Tibial artery (tissue), 4 donors: ENCODE data around the gene RAB44.

Source experiments
- DNase-seq, 2 donors: peaks; one replicate each; pipeline ENCODE4 v3.0.0-alpha.2; 2019
- H3K27ac ChIP-seq, 2 donors: fragments of 200-600 bp; sonication (generic) in 1 of 2; 1 replicate in 1 of 2; 2 replicates in 1 of 2; pipeline ENCODE4 v1.5.1; 2018 to 2019; ENCODE audit warnings: mild to moderate bottlenecking in 1 of 2
- H3K27me3 ChIP-seq, 2 donors: fragments of 200-600 bp; sonication (generic) in 1 of 2; one replicate each; pipeline versions ENCODE4 v1.5.1 to v1.6.0; 2016 to 2019
- H3K36me3 ChIP-seq, 3 donors: fragments of 200-600 bp; sonication (generic) in 2 of 3; one replicate each; pipeline ENCODE4 v1.5.1; 2016 to 2019; ENCODE audit warnings: mild to moderate bottlenecking in 2 of 3
- H3K4me1 ChIP-seq, 4 donors: fragments of 200-600 bp; sonication (generic) in 2 of 4; 1 replicate in 3 of 4; 2 replicates in 1 of 4; pipeline ENCODE4 v1.5.1; 2016 to 2019
- H3K4me3 ChIP-seq, 2 donors: fragments of 200-600 bp; sonication (generic) in 1 of 2; 1 replicate in 1 of 2; 2 replicates in 1 of 2; pipeline ENCODE4 v1.5.1; 2018 to 2019; ENCODE audit warnings: mild to moderate bottlenecking in 2 of 2
- H3K9me3 ChIP-seq, 3 donors: fragments of 200-600 bp; sonication (generic) in 1 of 3; one replicate each; pipeline ENCODE4 v1.5.1; 2016 to 2019
- intact Hi-C: fragments of 100-400 bp; cut with DNase I; formaldehyde crosslinking; loops from one replicate; pipeline ENCODE4 v1.15.0; 2023; ENCODE audit warnings: low total_unique reads
- TF ChIP-seq, protein P1 (sequence below), 2 experiments: fragments of 200-600 bp in 1 of 2; fragments of 450-650 bp in 1 of 2; IDR thresholded peaks; one replicate each; pipeline ENCODE4 v1.5.1; 2017 to 2019; ENCODE audit warnings: antibody characterized with exemption in 2 of 2, mild to moderate bottlenecking in 1 of 2, moderate library complexity in 1 of 2

The RAB44 gene

DNA sequence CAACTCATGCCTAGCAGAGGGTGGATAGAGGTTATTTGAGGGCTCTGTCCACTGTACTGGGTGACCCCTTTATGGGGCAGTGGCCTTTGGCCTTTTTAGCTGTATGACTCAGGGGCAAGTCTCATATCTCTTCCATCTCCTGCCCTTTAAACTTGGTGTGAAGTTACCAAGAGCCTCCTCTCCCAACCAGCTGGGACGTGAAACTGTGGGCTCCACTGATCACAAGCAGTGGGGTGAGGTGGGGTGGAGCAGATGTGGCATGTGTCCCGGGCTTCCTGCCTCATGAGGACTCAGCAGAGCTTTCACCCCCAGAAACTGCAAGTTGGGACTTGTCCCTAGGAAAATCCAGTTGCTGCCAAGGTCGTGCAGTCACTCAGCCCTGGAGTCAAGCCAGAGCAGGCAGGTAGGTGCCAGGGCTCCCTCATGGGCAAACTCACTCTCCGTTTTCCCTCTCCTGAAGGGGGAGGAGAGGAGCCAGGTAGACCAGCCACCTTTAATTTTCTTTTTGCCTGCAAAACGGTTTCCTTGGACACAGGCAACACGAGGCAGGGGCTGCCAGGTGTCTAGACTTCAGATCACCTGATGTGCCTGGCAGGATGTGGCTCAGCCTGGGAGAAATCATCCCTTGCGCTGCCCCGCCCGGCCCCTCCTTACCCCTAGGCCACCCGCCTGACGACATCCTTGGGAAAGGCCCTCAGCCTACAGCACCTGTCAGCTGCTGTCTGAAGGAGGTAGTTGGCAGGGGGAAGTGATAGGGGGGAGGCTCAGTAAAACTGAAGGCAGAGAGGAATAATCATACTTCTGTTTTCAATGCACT is 15.1 kb upstream of the RAB44 start:
- Histone ChIP-seq H3K4me3 (peak overlapping the region in 1 of 2 donors; percentile 12), H3K27me3 (no peaks in the 10 kb centered on the region), H3K27ac (peak overlapping the region; percentile 5 to 34), H3K36me3 (peaks cover 44 to 60% (median 57%) of the 10 kb centered on the region in 3 donors), H3K4me1 (peaks cover 0 to 50% (median 34%) of the 10 kb centered on the region in 4 donors), H3K9me3 (no peaks in the 10 kb centered on the region)
- intact Hi-C loops: loop anchor here (5.0 to 10.0 kb wide), 2 partner anchors 172 to 260 kb away; no protein-coding TSS in a partner anchor
- TF ChIP-seq, protein P1, sequence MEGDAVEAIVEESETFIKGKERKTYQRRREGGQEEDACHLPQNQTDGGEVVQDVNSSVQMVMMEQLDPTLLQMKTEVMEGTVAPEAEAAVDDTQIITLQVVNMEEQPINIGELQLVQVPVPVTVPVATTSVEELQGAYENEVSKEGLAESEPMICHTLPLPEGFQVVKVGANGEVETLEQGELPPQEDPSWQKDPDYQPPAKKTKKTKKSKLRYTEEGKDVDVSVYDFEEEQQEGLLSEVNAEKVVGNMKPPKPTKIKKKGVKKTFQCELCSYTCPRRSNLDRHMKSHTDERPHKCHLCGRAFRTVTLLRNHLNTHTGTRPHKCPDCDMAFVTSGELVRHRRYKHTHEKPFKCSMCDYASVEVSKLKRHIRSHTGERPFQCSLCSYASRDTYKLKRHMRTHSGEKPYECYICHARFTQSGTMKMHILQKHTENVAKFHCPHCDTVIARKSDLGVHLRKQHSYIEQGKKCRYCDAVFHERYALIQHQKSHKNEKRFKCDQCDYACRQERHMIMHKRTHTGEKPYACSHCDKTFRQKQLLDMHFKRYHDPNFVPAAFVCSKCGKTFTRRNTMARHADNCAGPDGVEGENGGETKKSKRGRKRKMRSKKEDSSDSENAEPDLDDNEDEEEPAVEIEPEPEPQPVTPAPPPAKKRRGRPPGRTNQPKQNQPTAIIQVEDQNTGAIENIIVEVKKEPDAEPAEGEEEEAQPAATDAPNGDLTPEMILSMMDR (IDR thresholded peaks at IDR 0.05): no peak
- DNase-seq: peak in 1 of 2 donors; percentile 80

GRCh38 chr6:36683145-36683655 is 14.4 kb upstream of the RAB44 start:
- intact Hi-C loops: loop anchor here (5.0 to 10.0 kb wide), 2 partner anchors 172 to 261 kb away; no protein-coding TSS in a partner anchor
- Histone ChIP-seq H3K36me3 (peaks cover 48 to 66% (median 62%) of the 10 kb centered on the region in 3 donors), H3K4me3 (no peak overlapping the region), H3K27me3 (no peaks in the 10 kb centered on the region), H3K4me1 (peaks cover 0 to 43% (median 27%) of the 10 kb centered on the region in 4 donors), H3K27ac (peak overlapping the region in 1 of 2 donors; percentile 34), H3K9me3 (no peaks in the 10 kb centered on the region)
- no peak for DNase-seq
- TF ChIP-seq, protein P1 (IDR thresholded peaks at IDR 0.05): no peak

GRCh38 chr6:36683656-36684446 is 13.8 kb upstream of the RAB44 start:
- DNase-seq: no peak
- TF ChIP-seq, protein P1 (IDR thresholded peaks at IDR 0.05): no peak
- no peak overlapping the region for H3K4me3 ChIP-seq
- no peak overlapping the region for H3K27ac ChIP-seq
- no peaks in the 10 kb centered on the region for H3K27me3 ChIP-seq
- no peaks in the 10 kb centered on the region for H3K9me3 ChIP-seq
- H3K36me3 ChIP-seq: peaks cover 48 to 68% (median 62%) of the 10 kb centered on the region in 3 donors
- H3K4me1 ChIP-seq: peaks cover 0 to 42% (median 27%) of the 10 kb centered on the region in 4 donors
- intact Hi-C loops: loop anchor here (5.0 to 10.0 kb wide), 2 partner anchors 171 to 262 kb away; no protein-coding TSS in a partner anchor

DNA sequence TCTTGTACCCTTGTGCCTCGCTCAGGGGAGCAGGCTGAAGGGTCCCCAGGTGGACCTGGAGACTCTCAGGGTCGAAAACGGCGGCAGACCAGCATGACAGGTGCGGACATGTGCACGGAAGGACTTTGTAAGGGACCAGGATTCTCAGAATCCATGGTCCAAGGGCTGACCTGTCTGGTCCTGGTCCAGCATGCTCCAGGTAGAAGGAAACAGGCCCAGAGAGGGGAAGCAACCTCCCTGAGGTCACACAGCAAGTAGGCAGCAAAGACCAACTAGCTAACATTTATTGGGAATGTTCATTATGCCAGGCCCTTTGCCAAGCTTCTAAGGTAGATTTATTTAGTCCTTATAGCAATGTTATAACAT is 13.2 kb upstream of the RAB44 start:
- peaks cover 0 to 42% (median 27%) of the 10 kb centered on the region in 4 donors for H3K4me1 ChIP-seq
- intact Hi-C loops: loop anchor here (5.0 to 10.0 kb wide), 2 partner anchors 170 to 262 kb away; no protein-coding TSS in a partner anchor
- H3K36me3 ChIP-seq: peaks cover 48 to 68% (median 62%) of the 10 kb centered on the region in 3 donors

More for the DNA sequence above, 13.2 kb upstream of the RAB44 start:
- Histone ChIP-seq H3K27me3 (no peaks in the 10 kb centered on the region), H3K9me3 (no peaks in the 10 kb centered on the region), H3K4me3 (no peak overlapping the region), H3K27ac (no peak overlapping the region)
- TF ChIP-seq, protein P1 (IDR thresholded peaks at IDR 0.05): no peak
- DNase-seq: no peak
